Kidney (tissue), 14 donors: ENCODE results near the gene MLX. TPM values are rescaled to one million over a fixed set of nuclear protein-coding genes. Genes with fewer than 3 reads are reported as not detected.
A peak's percentile ranks its signal among the peaks of the same experiment; 100 is the strongest.
"Not testable (repeated sequence)": the region's sequence is repeated elsewhere in the genome, so short reads cannot be mapped to it uniquely, and the experiment has no call there.

ENCODE experiments used
- DNase-seq, 5 donors: peaks; one replicate each; pipeline ENCODE4 v3.0.0-alpha.2; 2013 to 2020
- FAIRE-seq: peaks from 2 replicates; lab custom pipeline; 2012; peaks lifted over from hg19 to GRCh38; lab: Jason Lieb, UNC
- H3K27ac ChIP-seq, 2 donors: one replicate each; pipeline ENCODE4 v1.7.0; 2013; ENCODE audit warnings: low read depth in 2 of 2, low read length in 2 of 2, inconsistent platforms in 1 of 2
- H3K27me3 ChIP-seq: one replicate; pipeline ENCODE4 v1.7.1; 2013; ENCODE audit warnings: low read length, inconsistent platforms; ENCODE audit not compliant: control insufficient read depth, insufficient read depth
- H3K36me3 ChIP-seq, 3 donors: one replicate each; pipeline versions ENCODE4 v1.7.0 to v1.7.1; 2013; ENCODE audit warnings: low read length in 3 of 3, control low read depth in 1 of 3, inconsistent platforms in 1 of 3; ENCODE audit not compliant: insufficient read depth in 3 of 3, control insufficient read depth in 2 of 3
- H3K4me1 ChIP-seq, 3 donors: one replicate each; pipeline versions ENCODE4 v1.7.0 to v1.7.1; 2013; ENCODE audit warnings: low read length in 3 of 3, inconsistent platforms in 1 of 3, low read depth in 1 of 3; ENCODE audit not compliant: control insufficient read depth in 2 of 3, insufficient read depth in 2 of 3
- H3K4me3 ChIP-seq, 3 donors: one replicate each; pipeline versions ENCODE4 v1.7.0 to v1.8.1; 2013; ENCODE audit warnings: low read length in 3 of 3, control low read depth in 1 of 3, inconsistent platforms in 1 of 3
- H3K9ac ChIP-seq, 3 donors: one replicate each; pipeline versions ENCODE4 v1.7.0 to v1.7.1; 2013; ENCODE audit warnings: low read length in 3 of 3, control low read depth in 1 of 3, inconsistent platforms in 1 of 3
- H3K9me3 ChIP-seq, 3 donors: one replicate each; pipeline versions ENCODE4 v1.7.0 to v1.7.1; 2013; ENCODE audit warnings: low read length in 3 of 3, control low read depth in 1 of 3, inconsistent platforms in 1 of 3; ENCODE audit not compliant: control insufficient read depth in 2 of 3, insufficient read depth in 1 of 3
- CTCF ChIP-seq: IDR thresholded peaks from 3 replicates; pipeline ENCODE4 v1.5.1; 2012; ENCODE audit warnings: mild to moderate bottlenecking, moderate library complexity, borderline replicate concordance; ENCODE audit not compliant: insufficient read depth; ENCODE audit errors: extremely low read depth
- intact Hi-C: fragments of 100-400 bp; cut with DNase I; formaldehyde crosslinking; loops from one replicate; pipeline ENCODE4 v1.11.1; 2022
- polyA plus RNA-seq: library from polyadenylated mRNA; stranded (reverse); fragments of 350-450 nt; fragmentation: Illumina TruSeq; extraction: RNeasy Lipid Tissue Mini Kit (QIAGEN cat#74804); gene quantifications from one replicate; pipeline ENCODE4 v1.2.3, GENCODE V29; 2014; ENCODE audit warnings: low read depth, low replicate concordance; ENCODE audit not compliant: insufficient read depth
- total RNA-seq: library from RNA; stranded (reverse); fragmentation: NEBNext Ultra II Directional; extraction: Animal tissue kit (Norgen Biotek cat#: 25700); gene quantifications from one replicate; pipeline ENCODE4 v1.2.1, GENCODE V29; 2021
- donor health status: control.
- donor health status: control.
- donor health status: control.
- donor health status: control.
- donor health status: control.
- donor health status: DM: yes; HTN: yes; CAD: no.
- donor health status: Normal renal cell carcinoma (clear cell type).

MLX gene
- total and polyA plus RNA-seq, 2 donors from 2014 or later, result 38.7 to 41.0 TPM

- H3K9me3 ChIP-seq, result no peaks in the 10 kb centered on the region
- no peak overlapping the region for H3K4me3 ChIP-seq
- FAIRE-seq (no peak), DNase-seq (no peak)
- TF ChIP-seq CTCF, result no peak
- H3K27ac ChIP-seq, result no peak overlapping the region
- H3K9ac ChIP-seq, result no peak overlapping the region
- H3K36me3 ChIP-seq, result peaks cover 0 to 1% (median 0%) of the 10 kb centered on the region in 3 donors
- peaks cover 0 to 3% (median 0%) of the 10 kb centered on the region in 3 donors for H3K4me1 ChIP-seq
- intact Hi-C loops, result no loop called here
- no peaks in the 10 kb centered on the region for H3K27me3 ChIP-seq
Measured at GRCh38 chr17:42547698-42548069, 19.2 kb upstream of the MLX start.

- Histone ChIP-seq H3K9me3 (no peaks in the 10 kb centered on the region), H3K4me1 (peaks cover 0 to 3% (median 0%) of the 10 kb centered on the region in 3 donors), H3K36me3 (no peaks in the 10 kb centered on the region), H3K4me3 (peak overlapping the region in 2 of 3 donors; percentile 16 to 29), H3K27ac (no peak overlapping the region), H3K9ac (peak overlapping the region in 1 of 3 donors; percentile 26), H3K27me3 (no peaks in the 10 kb centered on the region)
- peak; percentile 64 for TF ChIP-seq CTCF
- DNase-seq (peak; percentile 87 to 92 (median 91)), FAIRE-seq (no peak)
- intact Hi-C loops, result no loop called here
Measured at GRCh38 chr17:42548070-42548837, 18.6 kb upstream of the MLX start.

GRCh38 chr17:42548993-42549755 lies 17.7 kb upstream of the MLX start:
- no peak for TF ChIP-seq CTCF
- no peak for DNase-seq
- intact Hi-C loops, result no loop called here
- Histone ChIP-seq H3K4me3 (peak overlapping the region in 1 of 3 donors; percentile 29), H3K36me3 (no peaks in the 10 kb centered on the region), H3K4me1 (peaks cover 0 to 11% (median 0%) of the 10 kb centered on the region in 3 donors), H3K27ac (no peak overlapping the region), H3K9me3 (no peaks in the 10 kb centered on the region), H3K9ac (no peak overlapping the region), H3K27me3 (no peaks in the 10 kb centered on the region)
- FAIRE-seq, result no peak

- DNase-seq, intact Hi-C loops, H3K9me3 ChIP-seq, H3K36me3 ChIP-seq, H3K27ac ChIP-seq, FAIRE-seq, H3K27me3 ChIP-seq: not testable (repeated sequence)
- Histone ChIP-seq H3K9ac (peak within 1 kb of the TSS in 1 of 3 donors; percentile 70), H3K4me3 (peak within 1 kb of the TSS in 2 of 3 donors; percentile 81 to 91), H3K4me1 (peaks cover 0 to 15% (median 0%) of the 10 kb centered on the region in 3 donors)
Measured at GRCh38 chr17:42552736-42553135, 14.2 kb upstream of the MLX start, which contains the start of gene HSD17B1. TSS of gene HSD17B1 (plus strand) at chr17:42552923. CDS start at chr17:42552934, 11 bp downstream.
